Activated T-cell treated with anti-CD3 and anti-CD28 coated beads, Interleukin-2, amount 50 U/mL, for 48 hours (primary cell): ENCODE measurements around the gene ARF1.

ENCODE experiments used
- DNase-seq, 2 experiments: peaks; one replicate each; pipeline ENCODE4 v3.0.0-alpha.2; 2020

The ARF1 gene

GRCh38 chr1:228050571-228051231 lies 31.8 kb upstream of the ARF1 start:
- DNase-seq = peak in 1 of 2 experiments; percentile 12

DNA sequence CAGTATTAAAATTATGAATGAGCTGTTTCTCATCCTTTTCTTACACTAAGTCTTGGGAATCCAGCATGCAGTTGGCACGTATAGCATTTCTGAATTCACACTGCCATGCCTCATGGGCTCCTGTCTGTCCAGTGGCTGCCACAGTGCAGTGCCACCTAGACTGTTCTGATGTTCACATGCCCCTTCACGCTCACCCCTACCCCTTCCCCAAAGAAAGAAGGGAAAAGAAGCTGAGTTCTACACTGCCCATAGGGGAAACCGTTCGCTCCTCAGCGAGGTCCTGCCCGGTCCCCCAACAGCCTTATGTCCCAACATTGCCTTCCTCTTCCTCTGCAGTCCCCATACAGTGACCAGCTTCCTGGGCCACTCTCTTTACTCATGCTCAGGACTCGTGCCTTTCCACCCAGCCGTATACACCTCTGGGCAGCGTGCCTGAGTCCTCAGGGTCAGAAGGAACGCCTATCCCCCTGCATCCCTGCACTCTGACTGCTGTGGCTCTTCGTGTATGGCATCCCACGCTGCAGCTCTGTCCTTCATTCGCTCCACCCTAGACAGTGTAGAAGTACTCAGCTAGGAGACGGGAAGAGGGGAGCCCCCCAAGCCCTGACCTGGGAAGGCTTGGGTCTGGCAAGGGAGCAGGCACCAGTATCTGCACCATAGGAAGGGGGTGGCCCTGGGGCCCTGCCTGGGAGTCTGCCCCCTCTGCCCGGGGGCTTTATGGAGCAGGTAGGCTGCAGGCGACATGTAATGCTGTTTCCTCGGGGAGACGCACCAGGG lies 24.1 kb upstream of the ARF1 start:
- no peak for DNase-seq

DNA sequence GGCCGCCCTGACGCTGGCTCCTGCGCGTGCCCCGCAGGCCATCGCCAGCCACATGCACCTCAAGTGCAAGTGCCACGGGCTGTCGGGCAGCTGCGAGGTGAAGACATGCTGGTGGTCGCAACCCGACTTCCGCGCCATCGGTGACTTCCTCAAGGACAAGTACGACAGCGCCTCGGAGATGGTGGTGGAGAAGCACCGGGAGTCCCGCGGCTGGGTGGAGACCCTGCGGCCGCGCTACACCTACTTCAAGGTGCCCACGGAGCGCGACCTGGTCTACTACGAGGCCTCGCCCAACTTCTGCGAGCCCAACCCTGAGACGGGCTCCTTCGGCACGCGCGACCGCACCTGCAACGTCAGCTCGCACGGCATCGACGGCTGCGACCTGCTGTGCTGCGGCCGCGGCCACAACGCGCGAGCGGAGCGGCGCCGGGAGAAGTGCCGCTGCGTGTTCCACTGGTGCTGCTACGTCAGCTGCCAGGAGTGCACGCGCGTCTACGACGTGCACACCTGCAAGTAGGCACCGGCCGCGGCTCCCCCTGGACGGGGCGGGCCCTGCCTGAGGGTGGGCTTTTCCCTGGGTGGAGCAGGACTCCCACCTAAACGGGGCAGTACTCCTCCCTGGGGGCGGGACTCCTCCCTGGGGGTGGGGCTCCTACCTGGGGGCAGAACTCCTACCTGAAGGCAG lies 23.4 kb upstream of the ARF1 start:
- DNase-seq = no peak

DNA sequence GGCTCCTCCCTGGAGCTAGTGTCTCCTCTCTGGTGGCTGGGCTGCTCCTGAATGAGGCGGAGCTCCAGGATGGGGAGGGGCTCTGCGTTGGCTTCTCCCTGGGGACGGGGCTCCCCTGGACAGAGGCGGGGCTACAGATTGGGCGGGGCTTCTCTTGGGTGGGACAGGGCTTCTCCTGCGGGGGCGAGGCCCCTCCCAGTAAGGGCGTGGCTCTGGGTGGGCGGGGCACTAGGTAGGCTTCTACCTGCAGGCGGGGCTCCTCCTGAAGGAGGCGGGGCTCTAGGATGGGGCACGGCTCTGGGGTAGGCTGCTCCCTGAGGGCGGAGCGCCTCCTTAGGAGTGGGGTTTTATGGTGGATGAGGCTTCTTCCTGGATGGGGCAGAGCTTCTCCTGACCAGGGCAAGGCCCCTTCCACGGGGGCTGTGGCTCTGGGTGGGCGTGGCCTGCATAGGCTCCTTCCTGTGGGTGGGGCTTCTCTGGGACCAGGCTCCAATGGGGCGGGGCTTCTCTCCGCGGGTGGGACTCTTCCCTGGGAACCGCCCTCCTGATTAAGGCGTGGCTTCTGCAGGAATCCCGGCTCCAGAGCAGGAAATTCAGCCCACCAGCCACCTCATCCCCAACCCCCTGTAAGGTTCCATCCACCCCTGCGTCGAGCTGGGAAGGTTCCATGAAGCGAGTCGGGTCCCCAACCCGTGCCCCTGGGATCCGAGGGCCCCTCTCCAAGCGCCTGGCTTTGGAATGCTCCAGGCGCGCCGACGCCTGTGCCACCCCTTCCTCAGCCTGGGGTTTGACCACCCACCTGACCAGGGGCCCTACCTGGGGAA lies 22.7 kb upstream of the ARF1 start:
- peak; percentile 90 to 91 for DNase-seq

GRCh38 chr1:228060458-228061190 lies 21.9 kb upstream of the ARF1 start:
- peak in 1 of 2 experiments; percentile 21 for DNase-seq

GRCh38 chr1:228061411-228062084 lies 21.0 kb upstream of the ARF1 start:
- peak in 1 of 2 experiments; percentile 14 for DNase-seq

DNA sequence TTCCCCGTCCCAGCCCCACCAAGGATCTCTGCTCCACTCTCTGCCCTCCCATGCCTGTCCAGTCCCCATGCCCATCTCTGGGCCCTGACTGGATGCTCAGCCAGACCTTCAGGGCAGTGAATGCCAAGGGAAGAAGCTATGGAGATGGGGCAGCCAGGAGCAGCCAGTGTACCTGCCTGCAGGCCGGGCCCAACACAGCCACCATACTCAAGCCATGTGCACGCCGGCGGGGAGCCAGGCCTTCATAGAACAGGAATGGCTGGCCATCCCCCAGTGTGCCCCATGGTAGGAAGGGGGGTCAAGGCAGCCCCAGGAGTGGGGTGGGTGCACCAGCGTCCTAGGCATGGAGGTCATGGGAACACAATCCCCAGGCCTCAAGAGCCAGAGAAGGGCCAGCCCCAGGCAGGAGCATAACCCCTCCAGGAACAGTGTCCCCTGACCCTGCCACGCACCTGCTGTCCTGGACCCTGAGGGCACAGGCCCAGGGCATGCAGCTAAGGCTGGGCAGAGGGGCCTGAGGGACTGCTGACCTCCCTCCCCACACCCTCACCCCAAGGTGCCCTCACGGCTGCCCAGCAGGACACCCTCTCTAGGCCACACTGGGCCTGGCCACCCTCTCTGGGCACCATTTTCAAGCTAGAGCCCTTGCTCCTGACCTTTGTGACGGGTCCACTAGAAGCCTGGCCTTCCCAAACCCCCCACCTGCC lies 20.3 kb upstream of the ARF1 start:
- peak in 1 of 2 experiments; percentile 16 for DNase-seq

- no peak for DNase-seq
These were observed 19.7 kb upstream of the ARF1 start for GRCh38 chr1:228062812-228063211.

- DNase-seq = no peak
These were observed 19.0 kb upstream of the ARF1 start for GRCh38 chr1:228063251-228064191.

DNA sequence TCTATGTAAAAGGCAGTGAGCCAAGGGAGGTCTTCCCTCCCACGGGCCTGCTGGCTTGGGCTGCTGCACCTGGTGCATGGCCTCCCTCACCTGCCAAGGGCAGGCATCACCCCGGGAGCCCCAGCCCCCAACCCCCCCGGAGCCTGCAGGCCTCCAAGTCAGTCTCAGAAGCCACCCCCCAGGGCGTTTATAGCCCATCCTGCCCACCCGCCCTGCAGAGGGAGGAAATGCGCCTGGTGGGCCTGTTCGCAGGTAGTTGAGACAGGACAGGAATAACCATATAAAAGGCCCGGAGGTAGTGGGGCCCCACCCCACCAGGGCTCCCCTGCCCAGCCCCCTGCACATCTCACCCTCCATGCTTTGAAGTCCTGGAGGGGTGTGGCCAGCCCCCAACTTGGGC lies 18.2 kb upstream of the ARF1 start:
- DNase-seq = no peak

- peak in 1 of 2 experiments; percentile 10 for DNase-seq
These were observed 17.6 kb upstream of the ARF1 start for GRCh38 chr1:228064741-228065542.

DNA sequence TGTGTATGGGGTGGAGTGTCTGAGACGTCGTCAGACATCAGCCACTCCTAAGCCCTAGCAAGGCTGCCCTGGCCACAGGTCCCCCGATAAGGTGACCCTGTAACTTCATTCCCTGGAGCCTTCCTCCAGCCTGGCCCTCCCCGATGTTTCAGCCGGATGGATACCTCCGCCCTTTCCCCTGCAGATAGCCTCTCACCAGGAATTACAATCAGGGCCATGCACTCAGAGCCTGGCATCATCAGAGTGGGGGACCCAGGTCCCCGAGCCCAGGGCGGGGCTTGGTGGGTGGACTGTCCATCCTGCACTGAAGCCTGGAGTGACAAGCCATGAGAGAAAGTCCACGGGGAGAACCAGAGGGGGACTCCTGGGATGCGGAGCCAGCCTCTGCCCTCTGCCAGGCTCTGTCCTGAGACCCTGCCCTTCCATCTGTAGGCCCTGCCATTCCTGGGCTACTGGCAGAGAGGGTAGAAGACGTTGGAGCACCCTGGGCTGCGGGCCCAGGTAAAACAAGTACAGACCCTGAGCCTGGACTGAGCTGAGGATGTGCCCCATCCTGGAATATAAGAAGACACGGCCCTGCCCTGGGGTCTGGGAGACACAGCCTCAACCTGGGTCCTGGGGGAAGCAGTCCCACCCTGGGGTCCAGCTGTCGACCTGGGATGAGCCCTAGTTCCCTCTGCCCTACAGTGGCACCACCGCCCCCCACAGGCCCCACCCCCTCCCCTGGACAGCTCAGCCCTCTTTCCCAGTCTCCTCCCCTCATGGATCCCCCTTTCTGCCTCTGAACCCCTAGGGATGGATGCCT lies 16.8 kb upstream of the ARF1 start:
- DNase-seq = no peak

- DNase-seq = no peak
These were observed 16.1 kb upstream of the ARF1 start for GRCh38 chr1:228066416-228066815.

GRCh38 chr1:228066891-228067654 lies 15.4 kb upstream of the ARF1 start:
- DNase-seq = peak in 1 of 2 experiments; percentile 11

DNA sequence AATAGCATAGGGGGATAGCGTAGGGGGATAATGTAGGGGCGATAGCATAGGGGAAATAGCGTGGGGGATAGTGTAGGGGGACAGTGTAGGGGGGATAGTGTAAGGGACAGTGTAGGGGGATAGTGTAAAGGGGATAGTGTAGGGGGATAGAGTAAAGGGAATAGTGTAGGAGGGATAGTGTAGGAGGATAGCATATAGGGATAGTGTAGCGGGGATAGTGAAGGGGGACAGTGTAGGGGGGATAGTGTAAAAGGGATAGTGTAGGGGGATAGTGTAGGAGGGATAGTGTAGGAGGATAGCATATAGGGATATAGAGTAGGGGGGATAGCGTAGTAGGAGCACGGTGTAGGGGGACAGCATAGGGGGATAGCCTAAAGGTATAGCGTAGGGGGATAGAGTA lies 14.1 kb upstream of the ARF1 start:
- no peak for DNase-seq

- DNase-seq = no peak
These were observed 12.3 kb upstream of the ARF1 start for GRCh38 chr1:228070173-228070572.

- DNase-seq = no peak
These were observed 11.7 kb upstream of the ARF1 start for GRCh38 chr1:228070851-228071250.
